G401 (cell line): Measurements from ENCODE around the gene LYSMD4. TPM values are rescaled to one million over a fixed set of nuclear protein-coding genes. Genes with fewer than 3 reads are reported as not detected.

ENCODE experiments used
- total RNA-seq: library from RNA; depleted of rRNA; stranded (reverse); fragments of >200 nt; shearing (Covaris generic); gene quantifications from 2 replicates; pipeline ENCODE4 v1.2.3, GENCODE V29; 2014; rRNA removed

LYSMD4 gene
- total RNA-seq, 1 experiment from 2014 or later, result 8.0 TPM

Other genes with a start within 250 kb of the LYSMD4 start
- gene MEF2A, start 167.5 kb downstream of the LYSMD4 start, total RNA-seq, result 13.6 and 25.1 TPM in 2 replicates